Skeletal muscle cell (primary cell): ENCODE measurements around the gene KCNMB3.
"Not testable (repeated sequence)": the region's sequence is repeated elsewhere in the genome, so short reads cannot be mapped to it uniquely, and the experiment has no call there.

Source experiments
- DNase-seq: peaks from one replicate; pipeline ENCODE4 v3.0.0-alpha.2; 2010; ENCODE audit warnings: low read depth
- H3K4me3 ChIP-seq: 2 replicates; pipeline ENCODE4 v1.5.1; 2011; ENCODE audit warnings: low read depth, mild to moderate bottlenecking, control low read depth, low read length, moderate library complexity

KCNMB3 gene

DNA sequence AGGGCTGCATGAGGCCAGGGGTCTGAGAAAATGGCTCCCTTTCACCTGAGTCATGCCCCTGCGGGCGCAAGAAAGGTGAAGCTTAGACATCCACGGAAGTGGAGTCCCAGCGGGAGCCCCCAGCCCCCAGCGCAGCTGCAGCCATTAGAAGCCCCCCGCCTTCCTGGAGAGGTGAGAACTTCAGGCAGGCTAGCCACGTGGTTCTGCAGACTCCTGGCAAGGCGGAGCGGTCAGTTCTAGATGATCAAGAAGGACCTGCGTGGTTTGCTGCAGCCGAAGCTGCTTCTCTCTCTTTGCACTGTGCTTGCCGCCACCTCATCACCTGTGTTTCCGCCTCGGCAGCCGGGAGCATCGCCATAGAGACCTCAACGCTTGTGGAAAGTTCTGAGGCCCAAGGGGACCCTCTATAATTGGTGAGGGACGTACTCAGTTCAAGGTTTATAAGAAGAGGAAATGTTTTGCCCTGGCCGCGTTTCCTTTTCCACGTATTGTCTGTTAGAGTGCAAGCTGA is 15.8 kb upstream of the KCNMB3 start:
- no peak for DNase-seq
- H3K4me3 ChIP-seq: no peak overlapping the region

GRCh38 chr3:179265875-179266274 is 15.0 kb upstream of the KCNMB3 start:
- no peak overlapping the region for H3K4me3 ChIP-seq
- no peak for DNase-seq

DNA sequence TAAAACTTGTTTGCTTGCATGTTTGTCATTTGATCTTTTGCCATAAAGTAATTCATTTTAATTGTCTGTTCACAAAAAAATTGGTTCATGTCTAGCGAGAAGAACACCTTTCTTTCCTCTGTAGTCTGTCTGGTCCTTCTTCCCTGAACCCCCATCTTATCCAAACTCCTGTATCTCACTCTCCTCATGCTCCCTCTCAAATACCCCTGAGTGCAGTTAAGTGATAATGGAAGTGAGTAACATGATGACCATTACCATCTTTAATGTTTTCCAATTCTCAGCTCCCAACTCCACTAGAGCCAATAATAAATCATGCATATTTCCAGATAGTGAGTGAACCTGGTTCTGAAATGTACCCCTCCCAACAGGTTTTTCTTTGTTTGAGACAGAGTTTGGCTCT is 14.2 kb upstream of the KCNMB3 start:
- no peak overlapping the region for H3K4me3 ChIP-seq
- DNase-seq: no peak

DNA sequence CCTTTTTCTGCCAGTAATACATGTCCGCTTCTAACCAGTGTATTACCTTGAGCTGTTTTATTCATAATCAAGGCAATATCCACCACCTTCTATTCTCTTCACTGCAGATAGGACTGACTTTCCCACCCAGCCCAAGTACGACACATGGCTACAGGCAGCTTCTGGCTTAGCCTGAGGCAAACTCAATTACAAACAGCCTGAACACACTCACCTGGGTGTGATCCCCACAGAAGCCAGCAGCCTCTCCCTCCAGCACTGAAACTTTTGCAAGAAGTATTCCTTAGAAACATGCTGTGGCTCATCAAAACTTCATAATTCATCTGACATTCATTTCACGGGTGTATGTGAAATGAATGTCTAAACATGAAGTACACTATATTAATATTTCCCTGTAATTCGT is 13.5 kb upstream of the KCNMB3 start:
- H3K4me3 ChIP-seq: no peak overlapping the region
- DNase-seq: no peak

DNA sequence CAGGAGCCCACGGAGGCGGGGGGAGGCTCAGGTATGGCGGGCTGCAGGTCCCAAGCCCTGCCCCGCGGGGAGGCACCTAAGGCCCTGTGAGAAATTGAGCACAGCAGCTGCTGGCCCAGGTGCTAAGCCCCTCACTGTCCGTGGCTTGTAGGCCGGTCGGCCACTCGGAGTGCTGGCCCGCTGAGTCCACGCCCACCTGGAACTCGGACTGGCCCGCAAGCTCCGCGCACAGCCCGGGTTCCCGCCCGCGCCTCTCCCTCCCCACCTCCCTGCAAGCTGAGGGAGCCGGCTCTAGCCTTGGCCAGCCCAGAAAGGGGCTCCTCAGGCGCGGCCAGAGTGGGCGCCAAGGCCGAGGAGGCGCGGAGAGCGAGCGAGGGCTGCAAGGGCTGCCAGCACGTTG is 12.2 kb upstream of the KCNMB3 start:
- H3K4me3 ChIP-seq: no peak overlapping the region
- no peak for DNase-seq

DNA sequence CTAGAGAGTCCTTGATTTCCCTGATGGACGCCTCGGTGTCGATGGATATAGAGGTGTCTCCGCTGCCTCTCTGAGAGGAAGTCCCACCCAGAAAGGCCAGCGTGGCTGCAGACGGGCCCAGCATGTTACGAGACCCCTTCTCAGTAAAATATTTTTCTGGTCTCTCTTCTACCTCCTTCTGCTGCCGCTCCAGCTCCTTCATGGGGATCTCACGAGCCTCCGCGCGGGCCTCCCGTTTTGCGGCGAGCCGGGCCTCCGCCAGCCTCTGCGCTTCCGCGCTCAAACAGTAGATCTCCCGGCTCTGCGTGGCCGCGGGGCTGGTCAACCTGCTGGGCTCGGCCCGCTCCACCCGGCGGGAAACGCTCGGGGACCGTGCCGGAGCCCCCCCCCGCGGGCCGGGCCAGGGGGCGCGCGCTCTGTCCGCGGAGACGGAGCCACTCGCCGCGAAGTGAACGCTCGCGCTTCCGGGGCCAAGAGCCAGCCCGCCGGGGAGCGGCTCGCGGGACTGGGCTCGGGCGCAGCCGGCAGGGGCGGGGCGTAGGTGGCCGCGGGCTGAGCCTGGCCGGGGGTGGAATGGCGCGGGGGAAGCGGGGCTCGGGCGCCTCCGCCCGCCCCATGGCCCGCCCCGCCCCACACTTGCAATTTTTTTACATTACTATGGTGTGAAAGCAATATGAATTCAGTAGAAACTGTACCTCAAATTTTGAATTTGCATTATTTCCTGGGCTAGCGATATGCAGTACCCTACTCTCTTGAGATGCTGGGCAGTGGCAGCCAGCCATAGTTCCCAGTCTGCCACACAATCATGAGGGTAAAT is 10.2 kb upstream of the KCNMB3 start:
- H3K4me3 ChIP-seq: peak overlapping the region; percentile 54

GRCh38 chr3:179259959-179260756 is 9.2 kb upstream of the KCNMB3 start:
- DNase-seq, H3K4me3 ChIP-seq: not testable (repeated sequence)

More for the DNA sequence above, 10.2 kb upstream of the KCNMB3 start:
- DNase-seq: peak; percentile 17

GRCh38 chr3:179258820-179259219 is 7.9 kb upstream of the KCNMB3 start:
- DNase-seq: no peak

DNA sequence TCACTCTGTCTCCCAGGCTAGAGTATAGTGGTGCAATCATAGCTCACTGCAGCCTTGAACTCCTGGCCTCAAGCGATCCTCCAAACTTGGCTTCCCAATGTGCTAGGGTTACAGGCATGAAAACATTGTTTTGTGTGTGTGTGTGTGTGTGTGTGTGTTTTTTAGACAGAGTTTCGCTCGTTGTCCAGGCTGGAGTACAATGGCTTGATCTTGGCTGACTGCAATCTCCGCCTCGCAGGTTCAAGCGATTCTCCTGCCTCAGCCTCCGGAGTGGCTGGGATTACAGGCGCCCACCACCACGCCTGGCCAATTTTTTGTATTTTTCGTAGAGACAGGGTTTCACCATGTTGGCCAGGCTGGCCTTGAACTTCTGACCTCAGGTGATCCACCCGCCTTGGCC is 6.8 kb upstream of the KCNMB3 start:
- not testable (repeated sequence) for DNase-seq, H3K4me3 ChIP-seq

More at GRCh38 chr3:179258820-179259219, 7.9 kb upstream of the KCNMB3 start:
- no peak overlapping the region for H3K4me3 ChIP-seq

DNA sequence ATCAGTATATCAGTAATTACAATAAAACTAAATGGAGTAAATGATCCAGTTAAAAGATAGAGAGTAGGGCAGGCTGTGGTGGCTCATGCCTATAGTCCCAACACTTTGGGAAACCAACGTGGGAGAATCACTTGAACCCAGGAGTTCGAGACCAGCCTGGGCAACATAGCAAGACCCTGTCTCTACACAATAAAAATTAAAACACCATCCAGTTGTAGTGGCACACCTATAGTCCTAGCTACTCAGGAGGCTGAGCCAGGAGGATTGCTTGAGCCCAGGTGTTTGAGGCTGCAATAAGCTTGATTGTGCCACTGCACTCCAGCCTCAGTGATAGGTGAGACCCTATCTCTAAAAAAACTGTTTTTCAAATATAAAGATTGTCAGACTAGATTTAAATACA is 5.9 kb upstream of the KCNMB3 start:
- H3K4me3 ChIP-seq: no peak overlapping the region
- DNase-seq: no peak

- H3K4me3 ChIP-seq: no peak overlapping the region
- no peak for DNase-seq
Observed at GRCh38 chr3:179247289-179248015, 3.5 kb downstream of the KCNMB3 start.

DNA sequence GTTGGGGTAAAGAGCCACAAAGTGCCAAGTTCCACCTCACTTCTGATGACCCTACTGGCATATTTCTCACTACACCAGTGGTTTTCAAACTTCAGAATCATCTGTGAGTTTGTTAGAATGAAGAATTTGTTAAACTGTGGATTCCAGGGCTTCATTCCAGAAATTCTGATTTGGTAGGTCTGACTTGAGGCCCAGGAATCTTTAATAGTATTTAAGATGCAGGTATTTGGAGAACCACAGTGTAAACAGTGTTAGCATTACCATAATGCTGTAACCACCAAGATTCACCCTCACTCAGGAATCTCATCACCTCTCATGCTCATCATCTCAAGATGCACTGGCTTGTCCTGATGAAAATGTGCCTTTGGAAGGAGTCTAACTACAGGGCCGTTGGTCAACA is 6.0 kb downstream of the KCNMB3 start:
- DNase-seq: no peak

GRCh38 chr3:179242859-179243258 is 8.1 kb downstream of the KCNMB3 start:
- DNase-seq, H3K4me3 ChIP-seq: not testable (repeated sequence)

More for the DNA sequence above, 6.0 kb downstream of the KCNMB3 start:
- no peak overlapping the region for H3K4me3 ChIP-seq

DNA sequence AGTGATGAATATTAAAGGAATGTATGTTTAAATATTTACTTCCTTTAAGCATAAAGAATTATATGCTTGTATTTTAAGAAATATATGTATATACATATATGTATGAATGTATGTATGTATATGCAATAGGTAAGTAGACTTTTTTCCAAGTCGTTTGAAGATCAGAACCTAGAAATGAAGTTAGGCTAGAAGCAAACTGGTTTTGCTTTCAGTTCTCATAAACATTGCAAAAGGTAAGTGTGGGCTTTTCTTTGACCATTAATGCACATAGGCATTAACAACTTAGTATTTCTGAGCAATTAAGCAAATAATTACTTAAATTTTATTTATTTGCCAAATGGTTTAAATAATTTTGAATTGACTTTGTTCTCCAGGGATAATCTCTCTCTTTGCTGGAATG is 10.6 kb downstream of the KCNMB3 start:
- H3K4me3 ChIP-seq, DNase-seq: not testable (repeated sequence)

DNA sequence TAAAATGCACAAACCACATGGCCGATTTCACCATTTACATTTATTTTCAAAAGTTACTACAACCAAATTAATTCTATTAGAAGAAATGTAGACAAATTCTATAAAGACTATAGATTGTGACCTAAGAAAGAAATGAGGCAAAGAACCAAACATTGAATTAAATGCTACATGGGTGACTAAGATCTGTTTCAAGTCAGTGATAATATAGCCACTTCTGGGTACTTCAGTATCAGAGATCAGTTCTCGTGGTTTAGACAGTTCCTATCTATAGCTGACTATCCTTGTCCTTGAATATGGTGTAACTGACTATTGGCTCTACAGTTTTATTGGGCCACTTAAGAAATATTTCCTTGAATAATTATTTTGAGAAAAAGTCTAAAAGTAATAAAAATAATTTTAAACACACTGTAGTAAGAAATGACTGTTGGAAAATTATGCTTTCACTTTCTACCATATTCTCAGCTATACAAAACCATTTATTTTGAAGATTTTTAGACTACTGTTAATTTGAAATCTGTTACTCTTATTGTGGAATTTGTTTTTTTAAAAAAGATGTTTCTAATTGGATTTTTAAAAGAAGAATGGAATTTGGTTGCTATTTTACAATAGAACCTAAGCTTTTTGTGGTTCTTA is 14.1 kb downstream of the KCNMB3 start:
- DNase-seq: no peak
- H3K4me3 ChIP-seq: no peak overlapping the region

GRCh38 chr3:179234199-179234598 is 16.7 kb downstream of the KCNMB3 start:
- no peak overlapping the region for H3K4me3 ChIP-seq
- no peak for DNase-seq

- no peak for DNase-seq
- no peak overlapping the region for H3K4me3 ChIP-seq
Observed at GRCh38 chr3:179233043-179233442, 17.9 kb downstream of the KCNMB3 start.

- no peak overlapping the region for H3K4me3 ChIP-seq
- no peak for DNase-seq
Observed at GRCh38 chr3:179229177-179229576, 21.7 kb downstream of the KCNMB3 start.

DNA sequence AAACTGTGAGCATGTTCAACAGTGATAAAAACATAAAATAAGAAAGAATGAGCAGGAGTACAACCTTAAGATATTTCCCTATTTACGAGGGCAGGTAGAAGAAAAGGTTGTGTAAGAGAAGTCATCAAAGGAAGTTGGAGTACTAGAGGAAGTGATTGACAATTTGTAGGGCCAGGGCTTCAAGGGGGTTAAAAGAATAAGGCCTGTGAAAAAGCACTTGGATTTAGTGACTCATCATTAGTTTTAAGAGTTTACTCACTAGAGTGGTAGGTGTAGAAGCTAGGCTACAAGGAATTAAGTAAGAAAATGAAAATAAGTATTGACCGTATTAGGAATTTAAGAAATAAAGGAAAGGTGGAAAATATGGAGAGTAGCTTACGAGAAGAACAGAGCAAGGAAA is 23.6 kb downstream of the KCNMB3 start:
- DNase-seq: no peak
- H3K4me3 ChIP-seq: no peak overlapping the region
